ENCODE data around the gene TTYH3. TPM values are rescaled to one million over a fixed set of nuclear protein-coding genes. Genes with fewer than 3 reads are reported as not detected.

TTYH3 gene
- total RNA-seq, 2 donors from 2014 or later: 145 to 152 TPM

GRCh38 chr7:2611922-2612321 is 19.9 kb upstream of the TTYH3 start:
- no peak overlapping the region for H3K4me3 ChIP-seq (ENCODE audit: low read length)
- H3K27ac ChIP-seq (ENCODE audit: low read depth, low read length): no peak overlapping the region
- H3K4me3 Mint-ChIP-seq: no peak overlapping the region
- peaks cover 9% of the 10 kb centered on the region for H3K4me1 ChIP-seq (ENCODE audit: control insufficient read depth, insufficient read depth, low read length)
- no peaks in the 10 kb centered on the region for H3K9me3 Mint-ChIP-seq
- no peak for TF ChIP-seq CTCF (conservative IDR thresholded peaks at IDR 0.05)
- no peak for DNase-seq
- peaks cover 37% of the 10 kb centered on the region for H3K4me1 Mint-ChIP-seq
- WGBS, 2 experiments (ENCODE audit: insufficient coverage in 1 of 2, insufficient read length in 1 of 2): 91 to 95% methylated on average over 10 of the region's 10 CpGs
- H3K27me3 Mint-ChIP-seq (ENCODE audit: insufficient read depth): no peaks in the 10 kb centered on the region
- no peak overlapping the region for H3K27ac Mint-ChIP-seq
- H3K9me3 ChIP-seq (ENCODE audit: control insufficient read depth, low read length): no peaks in the 10 kb centered on the region
- H3K9ac ChIP-seq (ENCODE audit: extremely low read depth, low read length, poor library complexity, severe bottlenecking): no peak overlapping the region
- H3K36me3 Mint-ChIP-seq (ENCODE audit: low read depth): no peaks in the 10 kb centered on the region
- H3K27me3 ChIP-seq (ENCODE audit: control insufficient read depth, insufficient read depth, low read length, poor library complexity, severe bottlenecking): no peaks in the 10 kb centered on the region
- H3K36me3 ChIP-seq (ENCODE audit: control insufficient read depth, insufficient read depth, low read length): no peaks in the 10 kb centered on the region

- Mint-ChIP-seq H3K9me3 (no peaks in the 10 kb centered on the region), H3K4me1 (peaks cover 34% of the 10 kb centered on the region), H3K27ac (no peak overlapping the region), H3K4me3 (no peak overlapping the region), H3K27me3 (ENCODE audit: insufficient read depth) (no peaks in the 10 kb centered on the region), H3K36me3 (ENCODE audit: low read depth) (no peaks in the 10 kb centered on the region)
- H3K4me3 ChIP-seq (ENCODE audit: low read length): no peak overlapping the region
- DNase-seq: peak; percentile 97
- TF ChIP-seq CTCF (conservative IDR thresholded peaks at IDR 0.05): no peak
- H3K36me3 ChIP-seq (ENCODE audit: control insufficient read depth, insufficient read depth, low read length): no peaks in the 10 kb centered on the region
- no peak overlapping the region for H3K27ac ChIP-seq (ENCODE audit: low read depth, low read length)
- peaks cover 9% of the 10 kb centered on the region for H3K4me1 ChIP-seq (ENCODE audit: control insufficient read depth, insufficient read depth, low read length)
- 84 to 85% methylated on average over 4 to 15 of the region's 15 CpGs for WGBS, 2 experiments (ENCODE audit: insufficient coverage in 1 of 2, insufficient read length in 1 of 2)
- no peaks in the 10 kb centered on the region for H3K9me3 ChIP-seq (ENCODE audit: control insufficient read depth, low read length)
- H3K27me3 ChIP-seq (ENCODE audit: control insufficient read depth, insufficient read depth, low read length, poor library complexity, severe bottlenecking): no peaks in the 10 kb centered on the region
- H3K9ac ChIP-seq (ENCODE audit: extremely low read depth, low read length, poor library complexity, severe bottlenecking): no peak overlapping the region
Measured at GRCh38 chr7:2612445-2613097, 19.2 kb upstream of the TTYH3 start.

GRCh38 chr7:2613098-2613930 is 18.5 kb upstream of the TTYH3 start:
- Mint-ChIP-seq H3K4me3 (no peak overlapping the region), H3K9me3 (no peaks in the 10 kb centered on the region), H3K36me3 (ENCODE audit: low read depth) (no peaks in the 10 kb centered on the region), H3K27ac (no peak overlapping the region), H3K27me3 (ENCODE audit: insufficient read depth) (no peaks in the 10 kb centered on the region), H3K4me1 (peaks cover 37% of the 10 kb centered on the region)
- Histone ChIP-seq H3K9ac (ENCODE audit: extremely low read depth, low read length, poor library complexity, severe bottlenecking) (no peak overlapping the region), H3K36me3 (ENCODE audit: control insufficient read depth, insufficient read depth, low read length) (no peaks in the 10 kb centered on the region), H3K4me3 (ENCODE audit: low read length) (no peak overlapping the region), H3K4me1 (ENCODE audit: control insufficient read depth, insufficient read depth, low read length) (peaks cover 9% of the 10 kb centered on the region), H3K27me3 (ENCODE audit: control insufficient read depth, insufficient read depth, low read length, poor library complexity, severe bottlenecking) (no peaks in the 10 kb centered on the region), H3K27ac (ENCODE audit: low read depth, low read length) (no peak overlapping the region), H3K9me3 (ENCODE audit: control insufficient read depth, low read length) (no peaks in the 10 kb centered on the region)
- TF ChIP-seq CTCF (conservative IDR thresholded peaks at IDR 0.05): peak; percentile 15
- DNase-seq: peak; percentile 74
- WGBS, 2 experiments (ENCODE audit: insufficient coverage in 1 of 2, insufficient read length in 1 of 2): 88 to 92% methylated on average over 15 to 19 of the region's 19 CpGs

Data from endodermal cell (in vitro differentiated cells).